GM19372 (cell line): ENCODE data around the gene PMM2.
A peak's percentile ranks its signal among the peaks of the same experiment; 100 is the strongest.
"Not testable (repeated sequence)": the region's sequence is repeated elsewhere in the genome, so short reads cannot be mapped to it uniquely, and the experiment has no call there.

Source experiments
- ATAC-seq: cut with Tn5 transposase; IDR thresholded peaks from one replicate; pipeline ENCODE4 v1.9.1; 2021; ENCODE audit warnings: mild to moderate bottlenecking, low read depth, moderate library complexity; ENCODE audit not compliant: unreplicated experiment

The PMM2 gene

DNA sequence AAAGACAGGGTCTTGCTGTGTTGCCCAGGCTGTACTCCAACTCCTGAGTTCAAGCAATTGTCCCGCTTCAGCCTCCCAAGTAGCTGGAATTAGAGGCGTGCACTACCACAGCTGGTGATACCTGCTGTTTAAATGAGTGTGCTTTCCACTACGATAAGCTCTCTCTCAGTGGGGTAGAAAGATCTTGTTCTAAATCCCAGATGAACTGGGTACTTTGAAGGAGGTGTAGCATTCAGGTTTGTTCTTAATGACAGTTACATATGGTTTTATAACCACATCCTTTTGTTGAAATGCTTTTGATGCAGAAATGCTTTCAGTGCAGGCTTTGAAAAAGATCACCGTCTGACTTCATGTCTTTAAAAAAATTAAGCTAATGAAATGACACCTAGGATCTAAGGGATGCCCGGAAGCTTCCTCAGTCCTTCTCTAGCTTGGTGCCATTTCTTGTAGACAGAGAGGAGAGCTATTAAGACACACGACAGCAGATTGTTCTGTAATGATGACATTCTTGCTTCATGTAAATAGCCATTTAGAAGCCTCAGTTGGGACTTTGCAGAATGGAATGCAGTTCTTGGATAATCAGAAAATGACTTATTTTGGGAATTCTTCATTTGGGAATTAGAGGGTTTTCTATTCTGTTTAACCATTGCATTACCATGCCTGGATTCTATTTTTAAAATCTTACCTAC is 19.5 kb downstream of the PMM2 start:
- no peak for ATAC-seq

DNA sequence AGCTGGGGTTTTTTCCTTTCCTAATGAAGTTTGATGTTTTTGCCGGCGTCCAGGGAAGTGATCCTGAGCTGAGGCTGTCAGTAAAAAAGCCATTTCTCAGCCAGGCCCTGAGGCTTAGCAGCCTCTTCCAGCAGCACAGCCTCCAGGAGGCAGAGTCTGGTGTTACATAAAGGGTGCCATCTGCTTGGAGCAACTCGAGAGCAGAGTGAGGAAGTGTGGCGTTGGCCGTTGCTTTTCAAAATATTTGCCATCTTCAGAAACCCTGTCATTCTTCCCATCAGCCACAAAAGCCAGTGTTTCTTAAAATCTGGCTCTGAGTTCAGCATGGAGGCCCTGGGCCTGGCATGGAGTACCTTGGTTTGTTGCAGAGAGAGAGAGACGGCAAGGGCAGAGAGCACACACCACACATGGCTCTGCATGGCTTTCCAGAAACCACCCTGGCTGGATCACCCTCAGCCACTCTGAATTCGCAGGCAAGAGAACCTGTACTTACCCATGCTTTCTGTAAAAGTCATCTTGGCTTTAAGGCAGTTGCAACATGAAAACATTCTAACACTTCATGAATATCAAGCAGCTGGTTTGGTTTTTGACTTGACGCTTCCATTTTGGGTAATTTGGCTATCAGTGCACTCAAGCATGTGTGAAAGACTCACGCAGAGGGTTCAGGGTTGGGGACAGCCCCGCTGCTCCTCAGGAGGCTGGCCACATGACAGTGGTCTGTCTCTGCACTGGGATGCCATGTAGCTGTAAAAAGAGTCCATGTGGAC is 21.0 kb downstream of the PMM2 start:
- ATAC-seq, result peak; percentile 78

DNA sequence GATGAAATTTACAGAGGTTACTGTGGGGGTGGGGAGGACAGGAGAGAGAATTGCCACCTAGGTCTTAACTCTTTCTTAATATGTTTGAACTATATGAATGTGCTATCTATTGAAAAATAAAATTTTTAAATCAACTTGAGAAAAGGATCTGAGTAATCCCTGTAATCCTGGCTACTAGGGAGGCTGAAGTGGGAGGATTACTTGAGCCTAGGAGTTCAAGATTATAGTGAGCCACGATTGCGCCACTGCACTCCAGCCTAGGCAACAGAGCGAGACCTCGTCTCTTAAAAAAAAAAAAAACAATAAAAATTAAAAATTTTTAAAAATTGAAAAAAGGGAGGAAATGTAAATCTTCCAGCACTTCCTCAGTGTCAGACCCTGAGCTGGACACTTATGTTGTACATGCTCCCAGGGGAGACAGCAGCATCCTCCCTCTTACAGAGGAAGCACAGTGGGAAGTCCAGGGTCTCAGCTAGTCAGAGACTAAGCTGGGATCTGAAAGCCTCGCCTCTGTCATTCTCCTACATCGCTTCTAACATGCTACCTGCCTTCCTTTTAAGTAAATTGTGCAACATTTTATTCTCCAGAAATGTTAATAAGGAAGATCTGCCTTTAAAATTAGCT is 21.9 kb downstream of the PMM2 start:
- ATAC-seq, result peak; percentile 11

DNA sequence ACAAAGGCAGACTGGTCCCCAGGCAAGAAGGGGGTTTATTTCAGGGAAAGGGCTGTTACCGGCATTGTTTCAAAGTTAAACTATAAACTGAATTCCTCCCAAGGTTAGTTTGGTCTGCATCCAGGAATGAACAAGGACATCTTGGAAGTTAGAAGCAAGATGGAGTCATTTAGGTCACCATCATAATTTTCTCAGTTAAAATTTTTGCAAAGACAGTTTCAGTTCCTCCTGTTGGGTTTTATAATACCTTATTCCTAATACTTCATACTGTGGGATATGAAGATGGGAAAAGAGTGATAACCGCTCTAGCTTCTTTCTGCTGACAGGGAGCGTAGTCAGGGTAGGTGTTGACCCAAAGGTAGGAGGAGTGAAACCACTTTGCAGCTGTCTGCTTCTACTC is 24.8 kb downstream of the PMM2 start:
- ATAC-seq, result no peak

DNA sequence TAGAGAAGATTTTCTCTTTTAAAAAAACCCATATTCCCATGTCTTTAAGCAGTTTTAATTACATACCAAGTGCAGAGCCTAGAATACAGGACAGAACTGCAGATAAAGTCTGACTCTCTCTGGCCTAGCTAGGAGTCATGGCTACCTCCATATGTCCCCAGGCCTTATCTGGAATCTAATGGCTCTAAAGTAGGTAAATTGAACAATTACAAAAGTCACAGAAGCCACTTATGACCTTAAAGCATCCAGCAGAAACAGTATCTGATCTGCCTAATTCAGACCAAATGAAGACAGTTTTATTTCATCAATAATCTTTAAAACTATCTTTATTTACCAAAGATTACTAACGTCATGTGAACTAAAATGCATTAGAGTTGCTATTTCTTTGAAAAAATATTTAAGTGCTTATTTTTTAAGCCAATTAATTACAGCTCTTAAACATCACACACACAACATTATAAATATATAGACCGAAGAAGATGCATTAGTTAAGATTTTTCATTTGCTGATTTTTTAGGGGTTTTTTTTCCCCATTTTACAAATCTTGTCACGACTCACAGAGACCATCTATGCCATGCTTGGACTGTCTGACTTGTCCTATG is 28.7 kb downstream of the PMM2 start:
- no peak for ATAC-seq

DNA sequence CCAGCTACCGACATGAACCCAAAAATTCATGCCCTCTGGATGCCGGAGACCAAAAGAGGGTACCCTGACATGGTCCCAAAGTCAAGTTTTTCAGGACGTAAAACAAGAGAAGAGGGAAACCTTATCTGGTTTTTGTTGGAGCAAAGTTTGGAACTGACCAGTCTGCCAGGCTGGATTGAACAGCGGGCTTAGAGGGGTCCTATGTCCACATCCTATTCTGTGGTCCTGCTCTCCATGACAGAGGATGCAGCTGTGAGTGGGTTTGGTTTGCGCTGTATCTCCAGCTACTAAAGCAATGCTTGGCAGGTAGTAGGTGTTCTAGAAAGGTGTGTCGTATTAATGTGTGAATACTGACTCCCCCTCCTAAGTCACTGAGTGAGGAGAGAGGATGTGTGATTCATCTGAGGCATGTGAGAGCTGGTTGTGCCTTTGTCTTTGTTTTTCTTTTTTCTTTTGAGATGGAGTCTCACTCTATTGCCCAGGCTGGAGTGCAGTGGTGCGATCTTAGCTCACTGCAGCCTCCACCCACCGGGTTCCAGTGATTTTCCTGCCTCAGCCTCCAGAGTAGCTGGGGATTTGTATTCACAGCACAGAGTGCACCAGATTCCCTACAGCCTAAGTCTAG is 31.0 kb downstream of the PMM2 start:
- no peak for ATAC-seq

DNA sequence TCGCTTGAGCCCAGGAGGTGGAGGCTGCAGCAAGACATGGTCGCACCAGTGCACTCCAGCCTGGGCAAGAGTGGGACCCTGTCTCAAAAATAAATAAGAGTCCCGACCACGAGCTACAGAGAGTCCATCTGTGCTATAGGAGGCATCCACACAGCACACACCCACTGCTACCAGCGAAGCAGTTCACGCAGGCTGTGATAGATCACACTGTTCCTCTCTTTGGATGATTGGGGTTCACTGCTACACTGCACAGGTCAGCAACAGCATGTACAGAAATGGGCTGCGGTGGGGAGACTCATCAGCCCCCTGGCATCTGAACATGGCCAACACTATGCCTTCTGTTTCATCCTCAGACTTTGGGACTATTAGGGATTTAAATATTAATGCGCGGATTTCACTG is 33.8 kb downstream of the PMM2 start:
- ATAC-seq, result no peak

DNA sequence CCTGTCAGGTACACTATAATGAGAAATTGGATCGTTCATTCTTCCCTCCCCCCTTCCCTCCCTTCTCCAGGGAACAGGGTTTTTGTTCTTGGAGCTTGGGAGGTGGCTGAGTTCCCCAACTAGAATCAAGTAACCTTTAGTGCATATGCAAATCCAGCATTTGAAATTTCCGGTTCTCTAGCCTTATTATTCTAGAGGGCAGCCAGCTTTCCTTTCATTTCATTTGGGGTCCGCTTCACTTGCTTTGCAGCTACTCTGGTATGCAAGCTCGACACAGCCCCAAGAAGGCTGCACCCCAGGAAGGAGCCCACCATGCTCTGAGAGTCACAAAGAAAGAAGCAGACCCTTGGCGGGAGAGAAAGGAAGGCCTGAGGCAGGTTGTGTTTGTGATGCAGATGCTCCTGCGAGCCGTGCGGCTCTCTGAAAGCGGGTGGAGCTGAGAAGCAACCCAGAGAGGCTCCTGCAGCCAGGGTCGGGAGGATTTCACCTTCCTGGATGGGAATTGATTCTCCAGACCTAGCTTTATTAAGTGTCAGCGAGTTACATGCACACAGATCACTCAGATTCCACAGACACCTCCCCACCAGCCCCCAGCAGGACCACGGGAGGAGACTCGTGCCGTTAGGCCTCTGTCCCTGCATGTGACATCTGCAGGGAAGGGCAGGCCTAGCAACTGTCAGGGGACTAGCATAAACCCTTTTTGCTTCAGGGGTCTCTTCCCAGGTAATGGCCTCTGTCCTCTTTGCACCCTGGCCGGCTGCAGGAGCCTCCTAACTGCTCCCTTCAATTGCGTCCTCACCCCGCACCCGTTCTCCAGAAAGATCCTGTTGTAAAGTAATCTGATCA is 34.5 kb downstream of the PMM2 start:
- no peak for ATAC-seq

DNA sequence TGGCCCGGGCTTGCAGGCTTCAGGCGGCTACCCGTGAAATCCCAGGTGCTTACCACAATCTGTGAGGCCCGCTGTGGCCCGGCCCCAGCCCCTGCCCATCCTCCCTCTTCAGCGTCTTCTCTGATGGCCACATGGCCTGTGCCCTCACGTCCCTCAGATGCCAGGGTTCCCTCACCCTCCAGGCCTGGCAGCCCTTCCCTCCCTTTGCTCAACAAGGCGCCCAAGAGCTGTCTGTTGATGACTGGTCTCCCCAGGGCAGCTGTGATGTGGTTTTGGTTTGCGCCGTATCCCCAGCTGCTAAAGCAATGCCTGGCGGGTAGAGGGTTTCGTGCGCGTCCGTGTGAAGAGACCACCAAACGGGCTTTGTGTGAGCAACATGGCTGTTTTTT is 35.1 kb downstream of the PMM2 start:
- no peak for ATAC-seq

DNA sequence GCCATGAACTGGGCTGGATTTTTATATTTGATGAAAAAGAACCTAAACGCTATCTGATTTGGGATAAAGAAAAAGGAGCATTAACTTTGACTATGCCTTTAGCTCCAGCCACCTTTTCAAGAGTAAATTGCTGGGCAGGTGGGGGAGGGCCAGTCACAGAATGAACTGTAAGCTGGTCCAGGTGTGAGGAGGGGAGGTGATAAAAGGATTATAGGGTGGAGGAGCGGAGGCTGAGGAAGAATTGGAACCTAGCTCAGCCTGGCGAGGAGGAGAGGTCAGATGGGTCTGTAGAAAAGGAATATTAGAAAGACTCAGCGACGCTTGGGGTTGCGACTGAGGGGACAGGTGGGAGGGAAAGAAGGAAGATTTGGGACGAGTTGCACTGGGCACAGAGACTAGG is 39.2 kb downstream of the PMM2 start:
- not testable (repeated sequence) for ATAC-seq

DNA sequence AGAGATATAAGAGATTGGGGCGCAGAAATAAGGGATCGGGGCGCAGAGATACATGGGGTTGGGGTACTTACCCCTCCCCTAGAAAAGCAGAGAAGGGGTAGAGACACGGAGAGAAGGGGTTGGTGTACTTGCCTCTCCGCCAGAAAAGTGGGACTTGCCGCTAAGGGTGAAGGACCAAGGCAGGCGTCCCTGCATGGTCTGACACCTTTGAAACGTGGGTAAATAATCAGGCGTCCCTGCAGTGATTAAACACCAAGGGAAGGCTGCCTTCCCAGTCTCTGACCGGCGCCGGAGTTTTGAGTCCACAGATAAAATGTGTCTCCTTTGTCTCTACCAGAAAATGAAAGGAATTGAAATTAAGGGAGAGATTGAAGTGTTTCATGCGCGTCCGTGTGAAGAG is 40.0 kb downstream of the PMM2 start:
- ATAC-seq, result not testable (repeated sequence)

DNA sequence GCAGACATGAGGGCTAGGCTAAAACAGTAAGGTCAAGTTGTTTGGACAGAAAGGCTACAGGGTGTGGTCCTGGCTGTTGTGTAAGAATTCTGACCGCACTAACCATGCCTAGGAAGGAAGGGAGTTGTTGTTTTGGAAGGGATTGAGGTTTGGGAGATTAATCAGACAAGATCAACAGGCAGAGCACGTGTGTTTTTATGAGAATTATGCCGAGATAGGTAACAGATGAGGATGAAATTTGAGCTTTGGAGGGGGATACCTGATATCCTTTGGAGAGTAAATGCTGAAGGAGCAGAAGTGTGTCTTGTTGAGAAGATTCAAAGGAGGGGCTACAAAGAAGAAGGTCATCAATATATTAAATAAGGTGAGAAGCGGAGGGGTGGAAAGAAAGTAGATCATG is 44.4 kb downstream of the PMM2 start:
- ATAC-seq, result not testable (repeated sequence)

DNA sequence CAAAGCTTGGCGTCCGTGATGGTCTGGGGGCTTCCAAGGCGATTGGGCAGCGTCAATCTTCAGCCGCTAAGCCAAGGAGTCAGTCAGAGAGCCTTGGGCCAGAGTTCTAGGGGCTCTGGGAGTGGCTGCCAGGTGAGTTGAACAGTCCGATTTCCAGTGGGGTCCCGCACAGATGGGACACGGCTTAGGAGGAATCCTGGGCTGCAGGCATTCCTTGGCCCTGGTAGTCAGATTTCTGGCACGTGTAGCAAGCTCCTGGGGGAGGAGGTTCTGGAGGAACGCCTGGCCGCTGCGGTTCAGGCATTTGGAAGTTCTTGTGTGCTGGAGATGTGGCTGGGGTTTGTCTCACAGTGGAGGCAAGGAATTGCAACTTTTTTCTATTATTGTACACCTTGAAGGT is 45.7 kb downstream of the PMM2 start:
- not testable (repeated sequence) for ATAC-seq

DNA sequence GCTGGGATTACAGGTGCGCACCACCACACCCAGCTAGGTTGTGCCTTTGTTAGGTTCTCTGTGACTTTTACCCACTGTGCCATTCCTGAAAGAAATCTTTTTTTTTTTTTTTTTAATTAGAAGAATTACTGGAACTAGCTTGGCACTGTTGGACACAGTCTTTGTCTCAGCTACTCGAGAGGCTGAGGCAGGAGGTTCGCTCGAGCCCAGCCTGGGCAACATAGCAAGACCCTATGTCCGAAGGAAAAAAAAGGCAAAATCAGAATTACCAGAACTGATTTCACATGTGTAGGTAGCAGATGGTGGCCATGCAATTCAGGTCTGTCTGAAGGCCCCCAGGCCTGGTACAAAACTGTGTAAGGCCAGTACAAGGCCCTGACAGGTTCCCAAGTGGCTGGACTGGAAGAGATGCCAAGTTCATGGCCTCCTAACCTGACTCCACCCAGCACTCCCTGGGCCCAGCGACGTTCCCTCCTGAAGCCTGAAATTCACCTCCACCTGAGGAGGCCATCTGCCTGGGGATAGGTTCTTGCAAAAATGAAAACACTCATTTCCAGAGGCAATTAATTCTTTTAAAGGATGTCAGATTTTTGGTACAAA is 48.2 kb downstream of the PMM2 start:
- no peak for ATAC-seq

DNA sequence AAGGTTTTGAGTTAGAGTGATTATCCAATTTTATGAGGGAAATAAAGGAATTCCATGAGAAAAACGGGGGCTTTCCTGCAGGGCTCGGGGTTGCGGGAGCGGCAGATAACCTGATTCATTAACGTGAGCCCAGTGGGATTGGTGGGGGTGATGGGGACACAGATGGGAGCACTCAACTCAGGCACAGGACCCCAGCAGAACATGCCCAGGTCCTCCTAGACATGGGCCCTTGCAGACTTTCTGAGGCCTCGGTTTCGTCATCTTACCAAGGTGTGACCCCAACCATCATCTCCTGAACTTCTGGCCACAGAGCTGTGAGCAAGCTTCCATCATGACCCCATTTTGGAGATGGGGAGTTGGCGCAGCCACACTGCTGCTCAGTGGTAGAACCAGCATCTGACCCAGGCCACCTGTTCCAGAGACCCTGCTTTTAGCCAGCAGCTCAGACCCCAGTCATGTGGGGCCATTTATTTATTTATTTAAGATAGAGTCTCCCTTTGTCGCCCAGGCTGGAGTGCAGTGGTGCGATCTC is 48.8 kb downstream of the PMM2 start:
- no peak for ATAC-seq

DNA sequence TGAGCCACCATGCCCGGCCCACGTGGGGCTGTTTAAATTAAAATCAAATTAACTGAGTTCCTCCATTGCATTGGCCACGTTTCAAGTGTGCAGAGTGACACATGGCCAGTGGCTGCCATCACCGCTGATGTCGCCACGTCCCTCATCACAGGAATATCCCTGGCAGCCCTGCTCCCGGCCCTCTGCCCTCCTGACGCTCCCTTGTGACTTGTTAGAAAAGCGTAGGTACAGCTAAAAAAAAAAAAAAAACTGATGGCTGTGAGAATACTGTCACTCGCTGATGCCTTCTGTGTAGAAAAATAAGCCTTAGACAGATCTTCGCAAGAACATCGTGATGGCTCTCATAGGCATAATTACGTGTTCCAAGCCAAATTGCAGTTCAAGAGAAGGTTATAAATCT is 49.5 kb downstream of the PMM2 start:
- no peak for ATAC-seq

DNA sequence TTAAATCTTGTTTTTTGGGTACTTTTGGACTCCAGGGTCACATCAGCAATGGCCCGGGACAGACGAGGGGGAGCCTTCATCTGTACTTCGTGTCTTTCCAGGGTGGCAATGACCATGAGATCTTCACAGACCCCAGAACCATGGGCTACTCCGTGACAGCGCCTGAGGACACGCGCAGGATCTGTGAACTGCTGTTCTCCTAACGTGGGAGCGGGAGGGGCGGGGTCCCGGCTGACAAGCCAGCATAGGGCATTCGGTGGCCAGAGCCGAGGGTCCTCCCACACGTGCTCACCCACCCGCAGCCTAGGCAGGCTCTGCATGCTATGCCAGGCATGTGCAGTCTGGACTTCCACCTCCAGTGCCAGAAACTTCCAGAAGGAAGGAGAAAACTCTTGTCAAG is 50.0 kb downstream of the PMM2 start:
- no peak for ATAC-seq

DNA sequence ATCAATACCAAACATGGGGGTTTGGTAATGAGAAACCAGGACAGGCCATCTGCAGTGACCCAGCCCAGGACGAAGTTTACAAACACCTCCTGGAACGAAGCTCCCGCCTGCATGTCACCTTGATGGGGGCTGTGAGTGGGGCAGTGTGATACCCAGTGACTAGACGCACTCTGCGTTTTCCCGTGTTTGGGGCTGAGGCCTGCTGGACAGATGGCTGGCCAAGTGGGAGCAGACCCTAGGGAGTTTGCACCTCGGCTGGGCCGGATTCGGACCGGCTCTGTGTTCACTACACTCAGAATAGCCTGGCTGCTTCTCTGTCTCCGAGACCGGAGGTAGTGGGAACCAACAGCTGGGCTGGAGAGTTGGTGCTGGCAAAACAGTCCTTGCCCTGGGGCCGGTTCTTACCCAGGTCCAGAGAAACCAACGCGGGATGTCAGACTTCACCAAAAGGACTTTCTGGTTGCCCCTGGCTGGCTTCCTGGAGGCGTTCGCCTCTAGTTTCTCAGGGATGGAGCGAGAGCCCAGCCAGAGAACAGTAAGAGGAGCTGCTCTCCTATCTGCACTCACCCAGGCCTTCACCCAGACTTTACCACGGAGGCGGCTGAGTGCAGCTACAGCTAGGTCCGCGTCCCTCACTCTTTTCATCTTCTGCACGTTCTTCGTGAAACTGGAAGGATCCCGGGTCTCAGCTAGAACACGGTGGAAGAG is 50.7 kb downstream of the PMM2 start:
- ATAC-seq, result no peak

DNA sequence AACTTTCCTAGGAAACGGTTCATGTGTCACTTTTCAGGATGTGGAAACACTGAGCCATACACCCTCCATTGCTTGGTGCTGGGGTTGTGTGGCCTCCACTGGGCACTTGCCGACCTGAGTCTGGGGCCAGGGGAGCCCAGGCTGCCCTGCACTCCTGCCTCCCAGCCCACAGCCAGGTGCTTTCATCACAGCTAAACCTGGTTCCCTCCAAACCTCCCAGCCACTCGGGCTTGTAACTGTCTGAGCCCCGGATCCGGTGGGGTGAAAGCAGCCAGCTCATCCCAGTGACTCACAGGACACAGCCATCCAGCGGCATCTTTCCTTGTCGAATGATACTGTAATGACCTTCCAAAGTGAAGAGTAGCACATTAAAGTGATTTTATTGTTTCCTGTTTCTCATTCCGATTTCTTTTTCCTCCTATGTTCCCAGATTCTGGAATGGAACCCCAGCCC is 51.3 kb downstream of the PMM2 start:
- no peak for ATAC-seq
